HG02981 (cell line): ENCODE data around the gene TMEM89.

ENCODE experiments used
- ATAC-seq: cut with Tn5 transposase; IDR thresholded peaks from one replicate; pipeline ENCODE4 v1.9.1; 2021; ENCODE audit warnings: mild to moderate bottlenecking, moderate library complexity; ENCODE audit not compliant: unreplicated experiment

TMEM89 gene, protein sequence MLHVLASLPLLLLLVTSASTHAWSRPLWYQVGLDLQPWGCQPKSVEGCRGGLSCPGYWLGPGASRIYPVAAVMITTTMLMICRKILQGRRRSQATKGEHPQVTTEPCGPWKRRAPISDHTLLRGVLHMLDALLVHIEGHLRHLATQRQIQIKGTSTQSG

DNA sequence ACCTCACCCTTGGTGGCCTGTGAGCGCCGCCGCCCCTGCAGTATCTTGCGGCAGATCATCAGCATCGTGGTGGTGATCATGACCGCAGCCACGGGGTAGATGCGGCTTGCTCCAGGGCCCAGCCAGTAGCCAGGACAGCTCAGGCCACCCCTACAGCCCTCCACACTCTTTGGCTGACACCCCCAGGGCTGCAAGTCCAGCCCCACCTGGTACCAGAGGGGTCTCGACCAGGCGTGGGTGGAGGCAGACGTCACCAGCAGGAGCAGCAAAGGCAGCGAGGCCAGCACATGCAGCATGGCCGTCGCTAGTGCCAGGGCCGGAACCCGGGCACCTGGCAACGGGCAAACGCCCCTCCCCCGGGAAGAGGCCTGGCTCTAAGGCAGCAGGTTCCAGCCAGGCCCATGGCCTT lies at the start of gene TMEM89:
TMEM89 (minus strand) TSS at position 309 of the 409 bp plus-strand sequence; CDS start at position 296, 13 bp downstream.
- ATAC-seq: no peak

DNA sequence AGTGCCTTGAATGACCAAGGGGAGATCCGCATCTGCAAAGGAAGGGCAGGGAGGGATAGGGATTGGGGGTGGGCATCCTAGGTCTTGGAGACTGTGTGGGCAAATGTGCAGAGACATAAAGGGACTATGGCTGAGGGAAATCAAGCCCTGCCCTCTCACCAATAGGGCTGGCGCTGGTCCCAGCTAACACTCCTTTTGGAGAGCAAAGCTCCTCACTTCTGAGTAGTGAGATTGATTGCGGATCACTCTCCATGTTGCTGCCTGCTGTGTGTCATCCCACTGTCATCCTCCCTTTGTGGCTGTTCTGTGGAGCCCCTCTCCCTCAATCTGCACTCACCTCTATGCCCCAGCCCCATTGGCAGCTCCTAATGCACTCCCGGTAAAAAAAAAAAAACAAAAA lies 43.4 kb upstream of the TMEM89 start:
- no peak for ATAC-seq

DNA sequence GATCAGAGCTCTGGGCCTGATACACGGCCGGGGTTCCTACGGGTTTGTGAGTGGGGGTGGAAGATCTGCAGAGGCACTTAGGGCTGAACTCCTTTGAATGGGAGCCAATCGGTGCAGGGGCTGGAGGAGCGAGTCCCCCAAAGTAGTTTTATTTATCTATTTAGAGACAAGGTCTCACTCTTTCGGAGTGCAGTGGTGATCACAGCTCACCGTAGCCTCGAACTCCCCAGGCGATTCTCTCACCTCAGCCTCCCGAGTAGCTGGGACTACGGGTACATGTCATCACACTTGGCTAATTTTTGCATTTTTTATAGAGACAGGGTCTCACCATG lies 42.7 kb upstream of the TMEM89 start:
- ATAC-seq: no peak

DNA sequence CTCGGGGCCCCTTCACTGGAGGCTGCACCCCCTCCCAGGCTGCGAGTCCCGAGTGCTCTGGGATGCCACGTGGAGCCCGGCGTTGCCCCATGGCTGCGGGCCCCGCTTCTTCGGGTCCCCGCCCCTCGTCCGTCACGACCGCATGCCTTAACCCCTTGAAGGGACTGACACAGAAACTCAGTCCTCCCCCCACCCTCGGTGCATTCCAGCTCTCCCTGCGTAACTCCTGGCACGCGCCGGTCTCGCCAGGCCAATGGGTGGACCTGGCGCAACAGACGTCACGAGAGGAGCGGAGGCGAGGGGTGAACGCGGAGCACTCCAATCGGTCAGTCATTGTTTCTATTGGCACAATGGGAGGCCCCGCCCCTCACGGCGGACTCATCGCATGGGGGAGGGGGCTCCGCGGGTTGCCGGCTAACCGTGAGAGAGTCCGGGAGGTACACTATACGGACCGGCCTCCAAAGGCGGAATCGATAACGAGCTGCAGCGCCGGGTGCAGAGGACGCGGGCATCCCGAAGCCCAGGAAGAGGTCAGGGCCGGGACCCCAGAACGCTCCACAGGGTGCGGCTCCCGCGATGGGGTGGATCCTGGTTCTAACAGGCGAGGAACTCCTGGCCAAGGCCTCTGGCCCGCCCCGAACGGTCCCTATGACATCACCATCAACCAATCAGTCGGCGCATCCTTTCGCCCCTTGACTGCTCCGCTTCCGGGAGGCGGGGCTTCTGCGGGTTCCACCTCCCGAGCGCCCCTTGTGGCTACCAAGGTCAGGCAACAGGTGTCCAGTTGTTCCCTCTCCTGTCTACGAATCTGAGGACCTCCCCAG lies 42.1 kb upstream of the TMEM89 start:
- ATAC-seq: peak; percentile 84

DNA sequence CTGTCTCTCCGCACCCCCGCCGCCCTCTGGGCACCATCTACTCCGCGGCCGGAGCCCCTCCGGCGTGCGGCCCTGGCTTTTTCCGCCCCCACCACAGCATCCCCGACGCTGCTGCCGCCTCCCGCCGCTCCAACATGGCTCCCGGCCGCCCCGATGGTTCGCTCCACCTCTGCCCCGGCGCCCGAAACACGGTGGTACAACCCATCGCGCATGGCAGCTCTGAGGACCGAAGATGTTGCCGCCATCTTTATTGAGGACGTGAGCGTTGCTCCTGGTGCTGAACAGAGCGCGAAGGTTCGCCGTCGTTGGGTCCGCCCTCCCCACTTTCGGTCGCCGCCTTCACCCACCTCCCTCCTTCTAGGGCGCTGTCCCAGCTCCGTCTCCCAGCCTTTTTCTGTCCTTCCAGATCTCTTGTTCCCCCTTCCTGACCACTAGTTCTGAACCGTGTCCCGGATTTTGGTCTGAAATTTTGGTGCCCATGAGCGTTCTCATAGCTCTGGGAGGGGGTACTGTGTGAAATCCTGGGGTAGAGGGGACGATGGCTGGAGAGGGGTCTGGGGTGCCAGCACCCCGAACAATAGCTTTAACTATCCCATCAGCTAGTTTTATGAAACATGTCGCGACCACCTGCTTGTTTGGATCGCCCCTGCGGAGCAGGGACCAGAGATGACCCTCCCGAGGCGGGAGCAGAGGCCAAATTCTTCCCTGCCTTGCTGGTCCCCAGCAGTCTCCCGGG lies 41.4 kb upstream of the TMEM89 start, which contains the start of gene CELSR3:
CELSR3 (minus strand) TSS at position 134 of the 736 bp plus-strand sequence. CDS start 252 bp downstream, outside the sequence.
- ATAC-seq: no peak

DNA sequence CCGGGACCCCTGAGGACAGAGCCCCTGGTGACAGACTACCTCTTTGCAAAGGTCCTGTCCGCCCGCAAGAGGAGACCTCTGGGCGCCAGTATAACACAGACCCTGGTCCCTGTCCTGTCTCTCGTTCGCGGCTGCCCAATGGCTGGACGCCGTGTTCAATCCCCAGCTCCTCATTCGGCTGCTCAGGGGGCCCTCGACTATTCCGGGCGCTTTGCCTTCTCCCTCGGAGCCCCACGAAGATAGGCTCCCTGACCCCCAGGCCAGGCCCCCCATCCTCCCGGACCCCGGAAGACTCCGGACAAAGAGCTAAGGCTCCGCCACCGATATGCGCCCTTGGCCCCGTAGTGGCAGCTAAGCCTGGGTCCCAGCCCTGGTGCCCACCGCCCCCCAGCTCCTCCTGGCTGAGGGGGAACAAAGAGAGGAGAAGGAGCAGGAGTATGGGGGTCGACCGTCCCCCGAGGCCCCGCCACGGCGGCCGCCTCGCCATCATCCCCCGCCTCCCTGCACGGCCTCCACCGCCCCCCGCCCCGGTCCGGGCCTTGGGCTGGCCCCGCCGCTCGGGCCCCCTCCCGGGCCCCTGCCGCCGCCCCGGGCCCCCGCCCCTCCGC lies 40.7 kb upstream of the TMEM89 start:
- ATAC-seq: no peak

DNA sequence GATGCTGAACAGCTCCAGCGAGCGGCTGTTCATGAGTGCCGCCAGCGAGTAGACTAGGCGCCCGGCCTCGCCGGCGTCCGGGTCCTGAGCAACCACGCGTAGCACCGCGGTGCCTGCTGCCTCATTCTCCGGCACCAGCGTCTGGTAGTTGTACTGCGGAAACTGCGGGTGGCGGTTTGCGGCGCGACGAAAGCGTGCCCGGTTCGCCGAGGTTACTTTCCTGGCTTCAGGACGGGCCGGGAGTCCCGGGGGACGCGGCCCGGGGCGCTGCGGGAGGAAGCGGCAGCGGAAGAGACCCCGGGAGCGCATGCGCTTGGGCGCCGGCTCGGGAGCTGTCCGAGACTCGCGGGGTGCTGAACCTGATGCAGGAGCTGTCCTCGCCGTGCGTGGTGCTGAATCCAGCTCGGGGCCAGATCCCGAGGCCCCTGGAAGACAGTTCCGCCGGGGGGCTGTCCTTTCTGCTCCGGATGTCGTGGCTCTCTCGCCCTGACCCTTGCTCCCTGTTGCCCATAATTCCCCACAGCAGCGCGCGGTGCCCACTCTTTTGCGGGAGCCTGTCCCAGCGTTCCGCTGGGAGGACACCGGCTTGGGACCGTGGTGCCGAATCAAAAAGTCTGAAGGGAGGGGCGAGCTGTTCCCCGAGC lies 40.1 kb upstream of the TMEM89 start:
- ATAC-seq: no peak

DNA sequence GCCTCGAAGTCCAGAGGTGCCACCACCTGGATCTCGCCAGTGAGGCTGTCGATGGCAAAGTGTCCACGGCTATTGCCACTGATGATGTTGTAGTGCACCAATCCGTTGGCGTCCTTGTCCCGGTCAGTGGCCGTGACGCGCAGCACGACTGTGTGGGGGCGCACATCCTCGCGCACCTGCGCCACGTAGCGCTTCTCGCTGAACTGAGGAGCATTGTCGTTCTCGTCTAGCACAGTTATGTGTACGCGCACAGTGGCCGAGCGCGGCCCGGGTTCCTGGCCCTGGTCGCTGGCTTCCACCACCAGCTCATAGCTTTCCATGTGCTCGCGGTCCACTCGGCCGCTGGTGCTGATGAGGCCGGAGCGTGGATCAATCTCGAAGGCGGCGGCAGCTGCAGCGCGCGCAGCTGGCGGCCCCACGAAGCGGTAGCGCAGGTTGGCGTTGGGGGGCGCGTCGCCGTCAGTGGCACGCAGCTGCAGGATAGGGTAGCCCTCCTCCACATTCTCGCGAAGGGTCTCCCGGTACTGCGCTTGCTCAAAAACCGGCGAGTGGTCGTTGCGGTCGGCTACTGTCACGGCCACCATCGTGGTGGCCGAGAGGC lies 39.3 kb upstream of the TMEM89 start:
- ATAC-seq: no peak

DNA sequence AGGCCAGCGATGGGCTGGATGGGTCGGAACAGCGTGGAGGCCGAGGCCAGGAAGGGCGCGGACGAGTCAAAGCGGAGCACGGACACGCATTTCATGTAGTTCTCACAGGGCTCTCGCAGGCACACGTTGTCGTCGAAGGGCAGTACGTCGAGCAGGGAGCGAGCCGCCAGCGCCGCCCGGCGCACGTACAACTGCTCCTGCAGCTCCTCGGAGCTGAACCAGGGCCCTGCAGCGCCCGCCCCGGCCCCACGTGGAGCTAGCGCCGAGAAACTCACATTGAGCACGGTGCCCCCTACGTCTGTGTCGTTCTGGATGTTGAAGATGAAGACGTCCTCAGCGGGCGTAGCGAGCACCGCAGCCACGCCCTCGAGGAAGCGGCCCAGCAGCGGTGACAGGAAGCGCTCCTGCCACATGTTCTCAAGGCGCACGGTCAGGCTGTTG lies 35.3 kb upstream of the TMEM89 start:
- no peak for ATAC-seq

DNA sequence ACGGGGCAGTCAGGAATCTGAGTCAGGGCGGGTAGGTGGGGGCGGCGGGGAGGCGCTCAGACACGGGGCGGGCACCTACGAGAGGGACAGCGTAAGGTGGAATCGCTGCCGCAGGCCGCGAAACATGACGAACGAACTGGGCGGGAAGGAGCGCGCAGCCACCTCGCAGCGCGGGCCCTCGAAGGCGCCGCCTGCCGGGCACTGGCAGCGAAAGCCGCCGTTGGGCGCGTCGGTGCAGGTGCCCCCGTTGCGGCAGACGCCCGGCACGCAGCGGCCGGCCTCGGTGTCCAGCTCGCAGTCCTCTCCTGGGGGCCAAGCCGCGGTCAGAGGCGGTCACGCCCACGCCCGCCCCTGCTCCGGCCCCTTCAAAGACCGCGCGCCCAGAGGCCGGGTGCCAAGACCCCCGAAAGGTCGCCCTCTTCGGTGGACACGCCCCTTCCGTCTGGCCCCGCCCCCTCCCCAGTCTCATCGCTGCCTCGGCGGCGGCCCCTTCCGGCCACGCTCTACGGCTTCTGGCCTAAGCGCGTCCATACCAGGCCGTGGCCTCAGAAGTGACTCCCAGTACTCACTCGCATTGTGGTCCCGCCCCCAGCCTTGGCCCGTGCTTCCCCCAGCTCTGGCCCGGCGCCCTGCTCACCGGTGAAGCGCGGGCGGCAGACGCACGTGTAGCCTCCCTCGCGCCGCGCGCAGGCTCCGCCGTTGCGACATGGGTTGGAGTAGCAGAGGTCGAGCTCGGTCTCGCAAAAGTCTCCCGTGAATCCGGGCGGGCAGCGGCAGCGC lies 34.7 kb upstream of the TMEM89 start:
- peak; percentile 60 for ATAC-seq

DNA sequence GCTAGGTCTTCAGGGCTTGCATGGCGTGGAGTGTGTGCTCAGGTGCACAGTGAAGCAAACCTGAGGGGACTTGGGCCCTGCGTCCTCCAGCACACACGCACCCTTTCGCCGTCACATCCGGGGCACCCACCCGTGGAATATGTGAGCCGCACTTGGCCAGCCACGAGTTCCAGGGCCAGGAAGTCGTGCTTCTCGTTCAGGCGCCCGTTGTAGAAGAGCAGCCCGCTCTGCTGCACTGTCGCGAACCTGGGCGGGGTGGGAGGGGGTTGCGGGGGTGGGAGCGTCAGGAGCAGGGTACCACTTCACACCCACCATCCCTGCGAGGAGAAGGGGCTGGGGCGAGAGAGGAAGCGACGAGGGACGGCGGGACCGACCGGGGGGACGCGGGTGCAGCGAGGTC lies 34.0 kb upstream of the TMEM89 start:
- ATAC-seq: no peak

DNA sequence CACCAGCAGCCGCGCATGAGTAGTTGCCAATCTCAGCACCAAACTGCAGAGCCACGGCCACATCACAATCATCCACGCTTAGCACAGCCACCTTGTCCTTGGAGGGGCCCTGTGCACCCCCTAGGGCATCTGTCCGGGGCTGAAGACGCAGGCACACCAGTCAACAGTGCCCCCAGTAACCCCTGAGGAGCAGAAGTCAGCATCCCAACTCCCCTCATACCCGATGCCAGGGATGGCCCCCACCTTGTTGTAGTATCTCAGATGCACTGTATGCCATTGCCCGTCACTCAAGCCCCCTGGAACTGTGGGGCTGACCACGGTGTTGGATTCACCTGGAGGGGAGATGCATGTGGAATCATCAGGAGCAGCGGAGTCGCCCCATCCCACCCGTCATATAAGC lies 33.5 kb upstream of the TMEM89 start:
- no peak for ATAC-seq

DNA sequence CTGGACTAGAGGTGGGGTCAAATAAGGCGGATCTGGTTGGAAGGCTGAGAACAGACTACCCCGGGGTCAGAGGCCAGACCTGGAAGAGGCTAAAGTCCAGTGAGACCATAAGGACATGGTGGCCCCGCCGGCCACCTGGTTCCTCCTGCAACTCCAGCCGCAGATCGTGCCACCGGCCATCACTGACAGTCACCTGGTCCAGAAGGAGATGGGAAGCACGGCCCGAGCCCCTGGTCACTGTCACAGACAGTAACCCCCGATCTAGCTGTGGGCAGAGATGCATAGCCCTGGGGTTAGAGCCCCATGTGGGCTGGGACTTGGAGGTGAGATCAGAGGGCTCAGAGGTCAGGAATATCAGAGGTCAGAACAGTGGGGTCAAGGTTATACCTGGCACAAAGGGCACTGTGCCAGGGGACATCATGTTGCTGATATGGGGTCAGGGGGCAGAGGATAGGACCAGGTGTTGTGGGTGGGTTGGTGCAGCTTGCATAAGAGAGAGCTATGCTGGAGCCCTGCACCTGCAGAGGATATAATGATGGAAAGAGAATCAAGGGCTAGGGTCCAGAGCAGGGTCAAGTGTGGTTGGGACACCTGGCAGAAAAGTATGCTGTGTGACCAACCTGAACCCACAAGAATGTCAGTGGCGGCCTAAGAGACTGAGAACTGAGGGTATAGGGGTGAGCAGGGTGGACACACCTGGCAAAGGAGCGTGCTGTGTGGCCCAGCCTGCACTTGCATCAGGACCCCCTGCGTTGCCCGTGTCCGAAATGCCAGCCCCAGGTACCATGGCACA lies 31.6 kb upstream of the TMEM89 start:
- ATAC-seq: no peak

DNA sequence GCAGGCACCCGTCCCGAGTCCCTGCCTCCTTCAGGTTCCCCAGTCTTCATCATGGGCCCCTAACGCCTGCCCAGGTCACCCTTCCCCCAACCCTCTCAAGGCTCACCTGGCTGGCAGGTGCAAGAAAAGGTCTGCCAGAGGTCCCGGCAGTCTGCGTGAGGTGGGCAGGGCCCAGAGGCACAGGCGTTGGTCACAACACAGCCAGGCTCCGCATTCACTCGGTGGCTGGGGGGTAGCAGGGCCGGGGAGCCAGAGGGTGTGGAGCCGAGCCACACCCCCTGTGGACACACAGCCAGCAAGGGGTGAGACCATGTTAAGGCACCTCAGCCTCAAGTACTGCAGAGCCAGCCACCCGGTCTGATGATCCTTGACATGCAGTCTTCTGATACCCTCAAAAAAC lies 30.2 kb upstream of the TMEM89 start:
- ATAC-seq: no peak

DNA sequence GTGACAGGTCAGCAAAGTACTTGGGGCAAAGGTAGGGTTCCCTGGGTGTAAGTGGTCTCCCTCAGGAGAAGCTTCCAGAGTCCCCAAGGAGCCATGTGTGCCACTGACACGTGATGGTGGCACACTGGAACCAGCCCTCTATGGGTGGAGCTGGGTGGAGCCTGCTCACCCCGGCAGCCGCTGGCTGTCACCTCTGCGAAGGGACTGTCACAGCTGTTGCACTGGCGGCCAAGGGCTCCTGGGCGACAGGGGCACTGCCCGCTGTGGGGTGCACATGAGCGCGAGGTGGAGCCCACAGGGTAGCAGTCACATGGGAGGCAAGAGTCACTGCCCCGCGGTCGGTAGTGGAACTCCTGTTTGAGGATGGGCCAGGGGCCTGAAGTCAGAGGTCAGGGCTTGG lies 29.2 kb upstream of the TMEM89 start:
- no peak for ATAC-seq

DNA sequence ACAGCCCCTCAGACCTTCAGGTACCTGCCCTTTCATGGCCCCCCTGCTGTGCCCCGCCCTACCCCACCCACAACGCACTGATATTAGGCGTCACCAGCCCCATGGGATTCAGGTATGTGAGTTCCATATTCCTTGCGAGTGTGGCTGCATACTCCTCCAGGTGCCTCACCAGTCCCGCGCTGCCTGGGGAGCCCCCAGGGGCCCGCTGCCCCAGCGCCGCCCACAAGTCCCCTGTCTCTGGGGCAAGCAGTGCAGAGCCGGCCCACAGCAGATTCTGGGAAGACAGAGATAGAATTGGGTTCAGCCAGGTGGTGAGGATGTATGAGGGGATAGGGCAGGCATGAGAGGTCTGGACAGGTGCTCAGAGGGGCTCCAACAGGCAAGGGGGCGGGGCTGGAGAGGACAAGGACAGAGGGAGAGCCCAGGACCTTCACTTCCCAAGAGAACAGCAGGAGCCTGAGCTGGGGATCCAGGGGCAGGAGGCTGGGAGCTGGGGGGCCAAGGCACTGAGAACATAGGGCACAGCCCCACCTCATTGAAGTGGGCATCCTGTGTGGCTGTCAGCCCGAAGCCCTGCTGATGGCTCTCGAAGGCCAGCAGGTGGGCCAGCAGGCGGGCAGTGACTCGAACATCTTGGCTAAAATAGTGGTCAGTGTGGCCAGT lies 26.8 kb upstream of the TMEM89 start:
- ATAC-seq: no peak

DNA sequence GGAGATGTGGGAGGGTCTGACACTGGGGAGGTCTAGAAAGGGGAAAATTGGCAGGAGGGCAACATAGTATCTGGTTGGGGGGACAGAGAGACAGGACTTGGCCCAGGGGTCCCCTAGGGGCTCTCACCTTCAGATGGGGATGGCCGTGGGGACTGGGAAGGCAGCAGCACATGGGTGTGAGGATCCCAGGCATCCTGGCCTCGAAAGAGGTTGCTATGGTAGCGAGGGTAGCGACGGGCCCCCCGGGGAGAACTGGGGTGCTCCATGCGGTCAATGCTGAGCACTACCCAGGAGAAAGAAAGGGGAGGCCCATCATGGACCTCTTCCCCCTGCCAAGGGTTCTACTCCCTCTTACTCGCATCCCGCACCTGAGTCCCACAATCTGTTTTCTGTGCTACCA lies 26.1 kb upstream of the TMEM89 start:
- no peak for ATAC-seq
